BLaER1 treated with 17β-estradiol and CSF1 and Interleukin-3, amounts not matched to agents 10 nM and 100 nM (cell line): ENCODE results near the gene ZNF324B.
"Not testable (repeated sequence)": the region's sequence is repeated elsewhere in the genome, so short reads cannot be mapped to it uniquely, and the experiment has no call there.

Source experiments
- H3K27ac ChIP-seq, 11 experiments: shearing (Covaris generic); formaldehyde crosslinking; 2 replicates each; pipeline ENCODE4 v1.8.1; 2022
- H3K27me3 ChIP-seq, 11 experiments: shearing (Covaris generic); formaldehyde crosslinking; 2 replicates each; pipeline ENCODE4 v1.8.1; 2022
- H3K36me3 ChIP-seq, 11 experiments: shearing (Covaris generic); formaldehyde crosslinking; 2 replicates each; pipeline ENCODE4 v1.8.1; 2022
- H3K4me1 ChIP-seq, 10 experiments: shearing (Covaris generic); formaldehyde crosslinking; 2 replicates each; pipeline ENCODE4 v1.8.1; 2022
- H3K4me2 ChIP-seq, 11 experiments: shearing (Covaris generic); formaldehyde crosslinking; 2 replicates each; pipeline ENCODE4 v1.8.1; 2022
- H3K4me3 ChIP-seq, 10 experiments: shearing (Covaris generic); formaldehyde crosslinking; 2 replicates each; pipeline ENCODE4 v1.8.1; 2022
- H3K9ac ChIP-seq, 11 experiments: shearing (Covaris generic); formaldehyde crosslinking; 2 replicates each; pipeline ENCODE4 v1.8.1; 2022
- H3K9me3 ChIP-seq, 11 experiments: shearing (Covaris generic); formaldehyde crosslinking; replicated peaks in 1 of 11; 2 replicates each; pipeline ENCODE4 v1.8.1; 2022
- H4K20me1 ChIP-seq, 11 experiments: shearing (Covaris generic); formaldehyde crosslinking; 2 replicates each; pipeline ENCODE4 v1.8.1; 2022
- Cebpa-rat ChIP-seq, 11 experiments: shearing (Covaris generic); IDR thresholded peaks; 2 replicates each; pipeline ENCODE4 v1.8.1; 2022

Gene ZNF324B

DNA sequence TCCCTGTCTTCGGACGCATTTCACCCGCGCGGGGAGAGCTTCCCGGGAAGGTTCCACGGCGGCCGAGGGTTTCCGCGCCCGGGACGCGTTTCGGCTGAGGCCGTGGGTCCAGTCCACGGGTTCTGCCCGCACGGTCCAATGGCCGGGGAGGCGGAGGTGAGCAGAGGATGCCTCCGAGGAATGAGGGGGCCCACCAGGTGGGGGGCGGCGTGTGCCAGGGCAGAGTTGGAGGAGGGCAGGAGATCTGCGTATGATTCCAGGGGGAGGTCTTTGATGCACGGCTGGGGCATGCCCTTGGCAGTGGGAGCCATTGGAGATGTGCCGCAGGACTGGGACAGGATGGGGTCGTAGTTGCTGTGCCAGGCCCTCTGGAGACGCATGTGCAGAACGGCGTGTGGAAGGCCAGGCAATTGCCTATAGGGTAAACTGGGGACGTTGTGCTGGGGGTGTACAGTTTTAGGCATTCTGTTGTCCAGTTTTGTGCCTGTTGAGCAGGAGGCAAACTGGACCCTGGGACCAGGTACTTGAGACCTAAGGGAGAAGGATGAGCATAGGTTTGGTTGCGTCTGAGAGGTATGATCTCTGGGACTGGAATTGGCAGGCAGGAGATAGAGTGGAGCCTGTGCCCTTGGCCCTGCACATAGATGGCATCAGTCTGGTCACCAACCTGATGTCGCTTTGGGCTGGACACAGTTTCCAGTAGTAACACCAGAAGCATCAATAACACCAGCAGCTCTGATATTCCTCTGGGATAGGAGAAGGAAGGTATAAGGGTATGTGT, 42.2 kb upstream of the ZNF324B start:
- Histone ChIP-seq H3K4me1 (peaks cover 24 to 28% (median 27%) of the 10 kb centered on the region in 10 experiments), H3K4me3 (peak overlapping the region; percentile 84 to 98 (median 92)), H3K36me3 (peaks cover 0 to 30% (median 0%) of the 10 kb centered on the region in 11 experiments; a peak in 6 of 22 replicates), H3K9me3 (no peaks in the 10 kb centered on the region; a peak in 1 of 22 replicates), H3K27ac (peak overlapping the region; percentile 36 to 92 (median 84); a peak in 21 of 22 replicates), H3K27me3 (no peaks in the 10 kb centered on the region), H4K20me1 (peaks cover 0 to 18% (median 0%) of the 10 kb centered on the region in 11 experiments; a peak in 3 of 22 replicates), H3K9ac (peak overlapping the region; percentile 77 to 91 (median 85)), H3K4me2 (peak overlapping the region; percentile 89 to 98 (median 93))
- no peak for TF ChIP-seq Cebpa-rat (IDR thresholded peaks at IDR 0.05)

DNA sequence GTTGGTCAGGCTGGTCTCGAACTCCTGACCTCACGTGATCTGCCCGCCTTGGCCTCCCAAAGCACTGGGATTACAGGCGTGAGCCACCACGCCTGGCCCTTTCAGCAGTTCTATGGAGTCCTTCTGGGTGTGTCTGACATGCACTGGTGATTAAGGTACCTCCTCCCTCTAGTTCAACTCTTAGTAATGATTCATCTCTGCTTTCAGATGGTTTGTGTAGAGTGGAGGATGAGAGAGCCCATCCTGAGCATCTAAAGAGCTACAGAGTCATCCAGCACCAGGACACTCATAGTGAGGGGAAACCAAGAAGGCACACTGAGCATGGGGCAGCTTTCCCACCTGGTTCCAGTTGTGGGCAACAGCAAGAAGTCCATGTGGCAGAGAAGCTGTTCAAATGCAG, 34.8 kb upstream of the ZNF324B start:
- H4K20me1 ChIP-seq, result peaks cover 0 to 7% (median 0%) of the 10 kb centered on the region in 11 experiments; a peak in 3 of 22 replicates
- no peak overlapping the region for H3K4me3 ChIP-seq
- peaks cover 54 to 97% (median 72%) of the 10 kb centered on the region in 11 experiments for H3K36me3 ChIP-seq
- H3K27ac ChIP-seq, result no peak overlapping the region
- no peak overlapping the region for H3K4me2 ChIP-seq
- no peak for TF ChIP-seq Cebpa-rat (IDR thresholded peaks at IDR 0.05)
- H3K9me3 ChIP-seq, result peaks cover 17 to 34% (median 26%) of the 10 kb centered on the region in 11 experiments
- no peaks in the 10 kb centered on the region for H3K4me1 ChIP-seq
- no peaks in the 10 kb centered on the region for H3K27me3 ChIP-seq
- no peak overlapping the region for H3K9ac ChIP-seq

DNA sequence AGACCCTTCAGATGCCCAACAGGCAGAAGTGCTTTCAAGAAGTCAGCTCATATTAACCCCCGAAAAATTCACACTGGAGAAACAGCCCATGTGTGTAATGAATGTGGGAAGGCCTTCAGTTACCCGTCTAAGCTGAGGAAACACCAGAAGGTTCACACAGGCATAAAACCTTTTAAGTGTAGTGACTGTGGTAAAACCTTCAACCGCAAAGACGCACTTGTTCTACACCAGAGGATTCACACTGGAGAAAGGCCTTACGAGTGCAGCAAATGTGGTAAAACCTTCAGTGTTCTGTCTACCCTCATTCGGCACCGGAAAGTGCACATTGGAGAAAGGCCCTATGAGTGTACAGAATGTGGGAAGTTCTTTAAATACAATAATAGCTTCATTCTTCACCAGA, 34.4 kb upstream of the ZNF324B start:
- H3K9ac ChIP-seq, result no peak overlapping the region
- peaks cover 17 to 34% (median 26%) of the 10 kb centered on the region in 11 experiments for H3K9me3 ChIP-seq
- no peak overlapping the region for H3K27ac ChIP-seq
- no peaks in the 10 kb centered on the region for H3K27me3 ChIP-seq
- TF ChIP-seq Cebpa-rat (IDR thresholded peaks at IDR 0.05), result no peak
- H4K20me1 ChIP-seq, result peaks cover 0 to 7% (median 0%) of the 10 kb centered on the region in 11 experiments; a peak in 3 of 22 replicates
- H3K36me3 ChIP-seq, result peaks cover 54 to 97% (median 77%) of the 10 kb centered on the region in 11 experiments
- H3K4me3 ChIP-seq, result no peak overlapping the region
- H3K4me1 ChIP-seq, result no peaks in the 10 kb centered on the region
- H3K4me2 ChIP-seq, result no peak overlapping the region

DNA sequence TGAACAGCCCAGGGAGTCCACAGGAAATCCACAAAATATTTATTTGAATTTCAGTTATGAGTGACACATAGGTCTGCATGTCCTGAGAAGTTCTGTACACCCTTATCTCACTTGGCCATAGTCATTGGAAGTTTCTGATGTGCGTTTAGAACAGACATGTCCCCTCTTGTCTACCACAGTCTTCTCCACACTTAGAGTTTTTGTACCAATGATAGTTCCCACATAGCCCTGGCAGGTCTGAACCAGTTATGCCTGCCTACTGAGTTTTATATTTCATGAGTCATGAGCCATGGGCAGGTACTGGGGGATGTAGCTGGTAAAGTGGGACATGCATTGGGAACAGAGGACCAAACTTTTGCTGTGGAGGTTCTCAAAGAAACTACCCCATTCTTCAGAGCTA, 22.8 kb upstream of the ZNF324B start:
- Histone ChIP-seq H3K36me3 (peaks cover 20 to 57% (median 35%) of the 10 kb centered on the region in 11 experiments), H3K4me3 (no peak overlapping the region), H3K4me1 (no peaks in the 10 kb centered on the region), H3K9me3 (peaks cover 40 to 78% (median 50%) of the 10 kb centered on the region in 11 experiments), H3K27me3 (no peaks in the 10 kb centered on the region), H4K20me1 (no peaks in the 10 kb centered on the region), H3K9ac (no peak overlapping the region), H3K27ac (no peak overlapping the region), H3K4me2 (no peak overlapping the region)
- no peak for TF ChIP-seq Cebpa-rat (IDR thresholded peaks at IDR 0.05)

DNA sequence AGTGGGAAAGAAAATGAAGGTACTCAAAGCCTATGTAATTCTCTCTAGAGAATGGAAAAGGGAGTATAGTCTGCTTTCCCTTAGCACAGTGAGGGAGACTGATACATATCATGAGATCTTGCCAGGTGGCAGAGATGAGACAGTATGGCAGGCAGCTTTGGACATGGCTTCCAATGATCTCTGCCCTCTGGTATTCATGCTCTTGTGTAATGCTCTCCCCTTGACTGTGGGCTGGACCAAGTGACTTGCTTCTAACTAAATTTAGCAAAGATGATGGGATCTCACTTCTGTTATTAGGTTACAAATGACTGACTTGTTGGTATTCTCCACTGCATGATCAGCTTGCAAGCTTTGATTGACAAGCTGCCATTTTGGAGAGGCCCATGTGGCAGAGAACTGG, 21.7 kb upstream of the ZNF324B start:
- no peak overlapping the region for H3K4me2 ChIP-seq
- no peaks in the 10 kb centered on the region for H3K27me3 ChIP-seq
- H3K9ac ChIP-seq, result no peak overlapping the region
- no peak overlapping the region for H3K4me3 ChIP-seq
- no peak overlapping the region for H3K27ac ChIP-seq
- peaks cover 51 to 88% (median 61%) of the 10 kb centered on the region in 11 experiments for H3K9me3 ChIP-seq
- H3K36me3 ChIP-seq, result peaks cover 31 to 66% (median 44%) of the 10 kb centered on the region in 11 experiments
- H3K4me1 ChIP-seq, result no peaks in the 10 kb centered on the region
- H4K20me1 ChIP-seq, result no peaks in the 10 kb centered on the region
- no peak for TF ChIP-seq Cebpa-rat (IDR thresholded peaks at IDR 0.05)

DNA sequence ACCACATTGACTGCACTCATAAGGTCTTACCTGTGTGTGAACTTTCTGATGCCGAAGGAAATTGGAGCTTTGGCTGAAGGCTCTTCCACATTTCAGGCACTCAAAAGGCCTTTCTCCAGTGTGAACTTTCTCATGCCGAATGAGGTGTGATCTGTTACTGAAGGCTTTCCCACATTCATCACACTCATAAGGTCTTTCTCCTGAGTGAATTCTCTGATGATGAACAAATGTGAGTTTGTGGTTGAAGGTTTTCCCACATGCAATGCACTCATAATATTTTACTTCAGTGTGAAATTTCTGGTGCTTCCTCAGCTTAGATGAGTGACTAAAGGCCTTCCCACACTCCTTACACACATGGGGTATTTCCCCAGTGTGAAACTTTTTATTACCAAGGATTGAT, 17.2 kb upstream of the ZNF324B start:
- no peaks in the 10 kb centered on the region for H3K27me3 ChIP-seq
- no peak overlapping the region for H3K9ac ChIP-seq
- H3K9me3 ChIP-seq, result peaks cover 66 to 81% (median 71%) of the 10 kb centered on the region in 11 experiments
- H3K36me3 ChIP-seq, result peaks cover 31 to 60% (median 41%) of the 10 kb centered on the region in 11 experiments
- no peak overlapping the region for H3K4me3 ChIP-seq
- H4K20me1 ChIP-seq, result no peaks in the 10 kb centered on the region
- H3K27ac ChIP-seq, result no peak overlapping the region
- no peak for TF ChIP-seq Cebpa-rat (IDR thresholded peaks at IDR 0.05)
- H3K4me2 ChIP-seq, result no peak overlapping the region
- H3K4me1 ChIP-seq, result 0 out of 20 replicates have a peak, but pooled peaks cover 0 to 5% (median 0%) of the 10 kb centered on the region in 10 experiments

DNA sequence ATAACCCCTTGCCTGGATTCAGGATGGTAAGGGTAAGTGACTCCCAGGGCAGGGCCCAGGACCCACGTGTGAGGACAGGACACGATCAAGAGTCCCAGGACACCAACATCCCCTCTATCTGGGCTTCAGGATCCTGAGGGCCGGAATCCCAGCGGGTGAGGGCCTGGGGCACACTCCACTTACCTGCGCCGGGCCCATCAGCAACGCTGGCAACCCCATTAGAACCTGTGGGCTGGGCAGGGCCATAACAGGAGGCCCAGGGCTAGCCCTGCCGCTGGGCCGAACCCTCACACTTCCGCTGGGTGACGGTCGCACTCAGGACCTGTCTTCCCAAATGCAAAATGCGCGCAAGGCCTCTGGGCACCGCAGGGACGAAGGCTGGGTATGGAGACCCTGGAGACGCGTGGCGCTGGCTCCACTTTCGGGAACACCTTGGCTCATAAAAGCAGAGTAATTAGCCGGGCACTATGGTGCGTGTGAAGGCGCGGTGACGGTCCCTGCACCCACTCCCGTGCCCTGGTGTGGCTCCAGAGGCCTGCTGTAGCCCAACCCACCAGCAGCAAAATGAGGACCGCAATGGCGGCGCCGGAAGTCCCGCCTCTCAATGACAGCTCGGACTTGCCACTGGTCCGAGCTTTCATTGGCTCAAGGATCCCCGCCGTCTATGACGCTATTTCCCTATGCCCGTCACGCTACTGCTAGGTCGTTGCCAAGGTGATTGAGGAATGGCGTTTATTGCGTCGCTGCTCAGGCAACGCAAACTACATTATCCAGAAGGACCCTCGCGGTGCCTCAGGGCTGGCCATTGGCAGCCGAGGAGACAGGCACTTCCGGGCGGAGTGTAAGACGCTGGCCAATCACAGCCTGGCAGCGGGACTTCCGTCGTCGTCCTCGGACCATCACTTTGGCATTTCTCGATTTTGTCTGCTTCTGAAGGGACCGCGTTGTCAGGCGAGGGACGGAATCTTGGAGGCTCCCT, 11.6 kb upstream of the ZNF324B start, which contains the start of gene ZNF132:
ZNF132 (minus strand) TSS at position 578 of the 979 bp plus-strand sequence; CDS start at position 246, 332 bp downstream.
- TF ChIP-seq Cebpa-rat (IDR thresholded peaks at IDR 0.05), result no peak
- Histone ChIP-seq H3K4me1 (0 out of 20 replicates have a peak, but pooled peaks cover 0 to 5% (median 0%) of the 10 kb centered on the region in 10 experiments), H3K36me3 (peaks cover 0 to 4% (median 3%) of the 10 kb centered on the region in 11 experiments; a peak in 14 of 22 replicates), H3K4me2 (no peak within 1 kb of the TSS), H4K20me1 (no peaks in the 10 kb centered on the region), H3K27ac (no peak within 1 kb of the TSS), H3K27me3 (no peaks in the 10 kb centered on the region), H3K4me3 (no peak within 1 kb of the TSS), H3K9ac (no peak within 1 kb of the TSS), H3K9me3 (peaks cover 57 to 77% (median 64%) of the 10 kb centered on the region in 11 experiments)

DNA sequence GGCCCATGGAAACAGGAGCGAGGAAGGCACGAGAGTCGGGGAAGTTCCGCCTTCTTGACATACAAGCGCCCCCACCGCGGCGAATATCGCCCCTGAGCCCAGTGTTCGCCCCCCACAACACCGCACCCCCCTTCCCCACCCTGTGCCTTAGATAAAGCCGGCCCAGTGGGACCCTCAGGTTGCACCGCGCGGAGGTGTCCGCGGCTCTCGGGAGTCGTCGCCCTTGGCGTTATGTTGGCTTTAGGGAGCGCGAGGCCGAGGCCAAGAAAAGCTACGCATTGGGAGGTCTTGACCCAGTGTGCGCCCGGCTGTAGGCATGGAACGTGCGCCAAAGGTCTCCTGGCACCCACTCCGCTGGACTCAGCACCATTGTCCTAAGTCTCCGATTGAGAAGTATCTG, 10.9 kb upstream of the ZNF324B start:
- Histone ChIP-seq H3K27ac (no peak overlapping the region), H3K36me3 (no peaks in the 10 kb centered on the region; a peak in 1 of 22 replicates), H3K4me1 (0 out of 20 replicates have a peak, but pooled peaks cover 0 to 5% (median 0%) of the 10 kb centered on the region in 10 experiments), H3K4me3 (no peak overlapping the region), H3K9me3 (peaks cover 50 to 70% (median 57%) of the 10 kb centered on the region in 11 experiments), H3K4me2 (no peak overlapping the region), H4K20me1 (no peaks in the 10 kb centered on the region), H3K27me3 (no peaks in the 10 kb centered on the region), H3K9ac (no peak overlapping the region)
- no peak for TF ChIP-seq Cebpa-rat (IDR thresholded peaks at IDR 0.05)

DNA sequence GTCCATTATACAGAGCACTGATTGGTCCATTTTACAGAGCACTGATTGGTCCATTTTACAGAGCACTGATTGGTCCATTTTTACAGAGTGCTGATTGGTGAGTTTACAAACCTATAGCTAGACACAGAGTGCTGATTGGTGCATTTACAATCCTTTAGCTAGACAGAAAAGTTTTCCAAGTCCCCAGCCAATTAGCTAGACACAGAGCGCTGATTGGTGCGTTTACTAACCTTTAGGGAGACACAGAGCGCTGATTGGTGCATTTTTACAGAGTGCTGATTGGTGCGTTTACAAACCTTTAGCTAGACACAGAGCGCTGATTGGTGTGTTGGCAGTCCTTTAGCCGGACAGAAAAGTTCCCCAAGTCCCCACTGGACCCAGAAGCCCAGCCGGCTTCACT, 8.4 kb upstream of the ZNF324B start:
- H3K27me3 ChIP-seq, H3K4me3 ChIP-seq, H3K36me3 ChIP-seq, H4K20me1 ChIP-seq, H3K27ac ChIP-seq, H3K4me2 ChIP-seq, H3K4me1 ChIP-seq, H3K9ac ChIP-seq: not testable (repeated sequence)
- peaks cover 61 to 80% (median 68%) of the 10 kb centered on the region in 11 experiments for H3K9me3 ChIP-seq

DNA sequence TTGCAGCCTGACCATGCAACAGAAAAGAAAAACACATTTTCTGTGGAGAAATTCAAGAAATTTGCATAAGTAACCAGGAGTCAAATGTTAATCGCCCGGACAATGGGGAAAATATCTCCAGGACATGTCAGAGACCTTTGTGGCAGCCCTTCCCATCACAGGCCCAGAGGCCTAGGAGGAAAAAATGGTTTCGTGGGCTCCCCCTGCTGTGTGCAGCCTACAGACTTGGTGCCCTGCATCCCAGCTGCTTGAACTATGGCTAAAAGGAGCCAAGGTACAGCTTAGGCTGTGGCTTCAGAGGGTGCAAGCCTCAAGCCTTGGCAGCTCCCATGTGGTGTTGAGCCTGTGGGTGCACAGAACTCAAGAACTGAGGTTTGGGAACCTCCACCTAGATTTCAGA, 2.6 kb upstream of the ZNF324B start:
- Histone ChIP-seq H3K4me3 (peak overlapping the region in 9 of 10 experiments; percentile 0 to 36 (median 16); a peak in 9 of 20 replicates), H3K9me3 (peaks cover 38 to 53% (median 43%) of the 10 kb centered on the region in 11 experiments), H3K4me1 (peaks cover 0 to 16% (median 9%) of the 10 kb centered on the region in 10 experiments; a peak in 14 of 20 replicates), H3K27me3 (peaks cover 0 to 25% (median 20%) of the 10 kb centered on the region in 11 experiments; a peak in 15 of 22 replicates)
- H3K36me3 ChIP-seq, H3K4me2 ChIP-seq, H3K27ac ChIP-seq, H4K20me1 ChIP-seq, H3K9ac ChIP-seq: not testable (repeated sequence)

DNA sequence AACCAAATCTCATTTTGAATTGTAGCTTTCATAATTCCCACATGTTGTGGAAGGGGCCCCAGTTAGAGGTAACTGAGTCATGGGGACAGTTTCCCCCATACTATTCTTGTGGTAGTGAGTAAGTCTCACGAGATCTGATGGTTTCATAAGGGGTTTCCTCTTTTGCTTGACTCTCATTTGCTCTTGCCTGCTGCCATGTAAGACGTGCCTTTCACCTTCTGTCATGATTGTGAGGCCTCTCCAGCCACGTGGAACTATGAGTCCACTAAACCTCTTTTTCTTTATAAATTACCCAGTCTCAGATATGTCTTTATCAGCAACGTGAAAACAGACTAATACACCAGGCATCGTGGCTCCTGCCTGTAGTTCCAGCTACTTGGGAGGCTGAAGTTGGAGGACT, 1.4 kb upstream of the ZNF324B start:
- peaks cover 36 to 51% (median 42%) of the 10 kb centered on the region in 11 experiments for H3K9me3 ChIP-seq
- not testable (repeated sequence) for H3K27ac ChIP-seq, H4K20me1 ChIP-seq, H3K9ac ChIP-seq, H3K4me2 ChIP-seq
- peaks cover 6 to 19% (median 14%) of the 10 kb centered on the region in 11 experiments; a peak in 16 of 22 replicates for H3K36me3 ChIP-seq
- peaks cover 0 to 25% (median 20%) of the 10 kb centered on the region in 11 experiments; a peak in 15 of 22 replicates for H3K27me3 ChIP-seq
- peak overlapping the region in 5 of 10 experiments; percentile 10 to 38 (median 23); a peak in 2 of 20 replicates for H3K4me3 ChIP-seq
- H3K4me1 ChIP-seq, result peaks cover 0 to 16% (median 9%) of the 10 kb centered on the region in 10 experiments; a peak in 14 of 20 replicates
